ENCODE data around the gene CD44.

- TF ChIP-seq CTCF (IDR thresholded peaks at IDR 0.05; ENCODE audit: low read depth, low read length, poor library complexity, severe bottlenecking) (no peak), EZH2phosphoT487 (IDR thresholded peaks at IDR 0.05; ENCODE audit: borderline replicate concordance, low read length) (no peak)
These were observed 92.3 kb downstream of the CD44 start for GRCh38 chr11:35231076-35231860.
